Common myeloid progenitor, CD34-positive (primary cell): ENCODE measurements around the gene SLC1A1.

ENCODE experiments used
- CTCF ChIA-PET: fragments of 350-600 bp; sonication (Branson Sonifier 250); formaldehyde crosslinking; loops from one replicate; lab custom pipeline; 2021; ENCODE audit warnings: antibody characterized with exemption; lab: Charles Lee
- POLR2A ChIA-PET: fragments of 350-600 bp; sonication (Branson Sonifier 250); formaldehyde crosslinking; loops from one replicate; lab custom pipeline; 2021; ENCODE audit warnings: antibody characterized with exemption; lab: Charles Lee
- DNase-seq, 3 donors: peaks; one replicate each; pipeline versions ENCODE4 v3.0.0 to v3.0.0-alpha.2; 2013
- H3K27ac ChIP-seq, 2 experiments: 1 replicate in 1 of 2; 2 replicates in 1 of 2; pipeline ENCODE4 v1.7.0; 2013; ENCODE audit warnings: inconsistent platforms in 2 of 2, low read length in 2 of 2, mild to moderate bottlenecking in 2 of 2, low read depth in 1 of 2, moderate library complexity in 1 of 2; ENCODE audit not compliant: severe bottlenecking in 2 of 2, insufficient read depth in 1 of 2, poor library complexity in 1 of 2
- H3K27me3 ChIP-seq, 5 experiments: replicated peaks in 2 of 5; 1 replicate in 3 of 5; 2 replicates in 2 of 5; pipeline versions ENCODE4 v1.6.1 to v1.7.0; 2013; ENCODE audit warnings: low read length in 4 of 5, mild to moderate bottlenecking in 2 of 5, moderate library complexity in 2 of 5, inconsistent platforms in 1 of 5; ENCODE audit not compliant: insufficient read depth in 5 of 5, control insufficient read depth in 4 of 5
- H3K36me3 ChIP-seq, 4 experiments: 1 replicate in 2 of 4; 2 replicates in 2 of 4; pipeline versions ENCODE4 v1.6.1 to v1.7.0; 2013; ENCODE audit warnings: low read length in 3 of 4, control low read depth in 1 of 4, mild to moderate bottlenecking in 1 of 4; ENCODE audit not compliant: control insufficient read depth in 4 of 4, insufficient read depth in 4 of 4
- H3K4me1 ChIP-seq, 4 experiments: 1 replicate in 3 of 4; 2 replicates in 1 of 4; pipeline versions ENCODE4 v1.6.1 to v1.7.1; 2013; ENCODE audit warnings: low read length in 3 of 4, mild to moderate bottlenecking in 3 of 4, control low read depth in 1 of 4, inconsistent platforms in 1 of 4, moderate library complexity in 1 of 4; ENCODE audit not compliant: control insufficient read depth in 4 of 4, insufficient read depth in 4 of 4; ENCODE audit errors: control extremely low read depth in 1 of 4
- H3K4me3 ChIP-seq, 7 experiments: 1 replicate in 4 of 7; 2 replicates in 3 of 7; pipeline versions ENCODE4 v1.5.1 to v1.7.0; 2013; ENCODE audit warnings: mild to moderate bottlenecking in 7 of 7, low read length in 6 of 7, moderate library complexity in 6 of 7, inconsistent platforms in 2 of 7, low read depth in 2 of 7, control low read depth in 1 of 7; ENCODE audit not compliant: insufficient read depth in 4 of 7, control insufficient read depth in 1 of 7; ENCODE audit errors: extremely low read depth in 1 of 7
- H3K9me3 ChIP-seq, 5 experiments: 1 replicate in 4 of 5; 2 replicates in 1 of 5; pipeline versions ENCODE4 v1.6.1 to v1.7.1; 2013; ENCODE audit warnings: low read length in 4 of 5, mild to moderate bottlenecking in 2 of 5, inconsistent platforms in 1 of 5, low read depth in 1 of 5, moderate library complexity in 1 of 5; ENCODE audit not compliant: control insufficient read depth in 4 of 5, insufficient read depth in 2 of 5; ENCODE audit errors: control extremely low read depth in 1 of 5
- WGBS: methylation state at CpG from one replicate; pipeline ENCODE4 v1.1.5; 2013; ENCODE audit not compliant: insufficient coverage; 5-methylcytosine and 5-hydroxymethylcytosine counted together

The SLC1A1 gene

GRCh38 chr9:4503103-4503502, 12.8 kb downstream of the SLC1A1 start:
- no peaks in the 10 kb centered on the region for H3K4me1 ChIP-seq
- peaks cover 0 to 5% (median 0%) of the 10 kb centered on the region in 5 experiments for H3K27me3 ChIP-seq
- ChIA-PET POLR2A (no interaction called here), CTCF (no interaction called here)
- no peak for DNase-seq
- 100% methylated on average over 1 of the region's 2 CpGs for WGBS
- H3K4me3 ChIP-seq = no peak overlapping the region
- no peaks in the 10 kb centered on the region for H3K36me3 ChIP-seq
- H3K27ac ChIP-seq = no peak overlapping the region
- no peaks in the 10 kb centered on the region for H3K9me3 ChIP-seq

GRCh38 chr9:4504250-4504649, 14.0 kb downstream of the SLC1A1 start:
- H3K36me3 ChIP-seq = no peaks in the 10 kb centered on the region
- no peaks in the 10 kb centered on the region for H3K9me3 ChIP-seq
- POLR2A ChIA-PET = no interaction called here
- no peaks in the 10 kb centered on the region for H3K4me1 ChIP-seq
- 96% methylated on average over 2 of the region's 4 CpGs for WGBS
- no peak overlapping the region for H3K27ac ChIP-seq
- CTCF ChIA-PET = no interaction called here
- peaks cover 0 to 5% (median 0%) of the 10 kb centered on the region in 5 experiments for H3K27me3 ChIP-seq
- no peak overlapping the region for H3K4me3 ChIP-seq
- DNase-seq = no peak

GRCh38 chr9:4506490-4506889, 16.2 kb downstream of the SLC1A1 start:
- Histone ChIP-seq H3K4me1 (no peaks in the 10 kb centered on the region), H3K4me3 (no peak overlapping the region), H3K36me3 (no peaks in the 10 kb centered on the region), H3K27ac (no peak overlapping the region), H3K27me3 (peaks cover 0 to 13% (median 0%) of the 10 kb centered on the region in 5 experiments), H3K9me3 (peaks cover 0 to 8% (median 0%) of the 10 kb centered on the region in 5 experiments)
- POLR2A ChIA-PET = no interaction called here
- CTCF ChIA-PET = no interaction called here
- no CpG with 5 or more reads among the region's 1 CpG for WGBS
- no peak for DNase-seq

GRCh38 chr9:4507306-4508130, 17.2 kb downstream of the SLC1A1 start:
- Histone ChIP-seq H3K9me3 (peaks cover 0 to 9% (median 0%) of the 10 kb centered on the region in 5 experiments), H3K4me1 (no peaks in the 10 kb centered on the region), H3K27me3 (peaks cover 0 to 14% (median 0%) of the 10 kb centered on the region in 5 experiments), H3K27ac (no peak overlapping the region), H3K4me3 (no peak overlapping the region), H3K36me3 (no peaks in the 10 kb centered on the region)
- WGBS = 86% methylated on average over 9 of the region's 9 CpGs
- CTCF ChIA-PET = no interaction called here
- DNase-seq = no peak
- POLR2A ChIA-PET = no interaction called here

GRCh38 chr9:4508246-4508906, 18.1 kb downstream of the SLC1A1 start:
- ChIA-PET POLR2A (no interaction called here), CTCF (no interaction called here)
- Histone ChIP-seq H3K36me3 (no peaks in the 10 kb centered on the region), H3K27ac (no peak overlapping the region), H3K4me3 (no peak overlapping the region), H3K4me1 (no peaks in the 10 kb centered on the region), H3K9me3 (peaks cover 0 to 9% (median 0%) of the 10 kb centered on the region in 5 experiments), H3K27me3 (peaks cover 0 to 11% (median 0%) of the 10 kb centered on the region in 5 experiments)
- WGBS = 95% methylated on average over 7 of the region's 7 CpGs
- no peak for DNase-seq

- Histone ChIP-seq H3K9me3 (peaks cover 0 to 9% (median 0%) of the 10 kb centered on the region in 5 experiments), H3K4me1 (no peaks in the 10 kb centered on the region), H3K27ac (no peak overlapping the region), H3K4me3 (no peak overlapping the region), H3K36me3 (no peaks in the 10 kb centered on the region), H3K27me3 (peaks cover 0 to 15% (median under 1%) of the 10 kb centered on the region in 5 experiments)
- POLR2A ChIA-PET = no interaction called here
- 88% methylated on average over 2 of the region's 3 CpGs for WGBS
- no peak for DNase-seq
- CTCF ChIA-PET = no interaction called here
Measured at GRCh38 chr9:4508907-4509589, 18.8 kb downstream of the SLC1A1 start.
